ENCODE data around the gene CNMD. TPM values are rescaled to one million over a fixed set of nuclear protein-coding genes. Genes with fewer than 3 reads are reported as not detected.

The CNMD gene
- total RNA-seq, 2 experiments from 2014 or later: not detected

DNA sequence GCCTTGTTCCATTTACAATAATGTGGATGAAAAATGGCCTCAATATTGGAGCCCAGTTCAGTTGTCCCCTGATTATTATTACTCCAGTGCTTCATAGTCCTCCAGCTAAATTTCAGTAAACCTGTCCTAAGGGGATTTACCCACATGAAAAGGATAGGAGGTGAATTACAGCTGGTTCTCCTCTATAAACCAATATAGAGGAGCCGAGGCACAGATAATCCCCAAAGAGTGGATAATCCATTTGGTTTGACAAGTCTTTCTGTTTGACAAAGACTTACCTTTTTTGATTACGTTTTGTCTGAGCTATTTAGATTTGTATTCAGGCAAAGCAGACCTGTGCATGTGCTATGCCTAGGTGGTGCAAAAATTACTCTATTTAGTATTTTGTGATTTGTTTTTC is 2.7 kb downstream of the CNMD start:
- Histone ChIP-seq H3K9me3 (ENCODE audit: low read length) (no peaks in the 10 kb centered on the region), H3K36me3 (ENCODE audit: insufficient read depth, low read length) (no peaks in the 10 kb centered on the region), H3K4me1 (ENCODE audit: insufficient read depth, low read length, poor library complexity, severe bottlenecking) (no peaks in the 10 kb centered on the region), H3K27ac (ENCODE audit: low read depth, low read length, poor library complexity, severe bottlenecking) (no peak overlapping the region), H3K9me2 (ENCODE audit: insufficient read depth, low read length) (no peaks in the 10 kb centered on the region), H3K4me2 (ENCODE audit: low read length) (no peak overlapping the region), H2AFZ (ENCODE audit: low read length) (no peak overlapping the region), H3K4me3 (ENCODE audit: low read depth, low read length, poor library complexity, severe bottlenecking) (no peak overlapping the region), H4K20me1 (ENCODE audit: insufficient read depth, low read length) (no peaks in the 10 kb centered on the region), H3K79me2 (ENCODE audit: insufficient read depth, low read depth, low read length) (no peaks in the 10 kb centered on the region)
- CTCF ChIA-PET (ENCODE audit: unreplicated experiment): no interaction called here
- BruUV-seq (replicated peaks): no TSS peak
- DNase-seq (ENCODE audit: low spot score): no peak
- no peak for TF ChIP-seq EZH2phosphoT487 (IDR thresholded peaks at IDR 0.05; ENCODE audit: borderline replicate concordance, low read depth, low read length)
- POLR2A ChIA-PET: interaction anchor here (1.0 to 1.6 kb wide), 4 partner anchors 12 to 345 kb away, joined by 3 to 7 read pairs (median 3); no protein-coding TSS in a partner anchor
- intact Hi-C loops (cut with micrococcal nuclease; ENCODE audit: unreplicated experiment): no loop called here

DNA sequence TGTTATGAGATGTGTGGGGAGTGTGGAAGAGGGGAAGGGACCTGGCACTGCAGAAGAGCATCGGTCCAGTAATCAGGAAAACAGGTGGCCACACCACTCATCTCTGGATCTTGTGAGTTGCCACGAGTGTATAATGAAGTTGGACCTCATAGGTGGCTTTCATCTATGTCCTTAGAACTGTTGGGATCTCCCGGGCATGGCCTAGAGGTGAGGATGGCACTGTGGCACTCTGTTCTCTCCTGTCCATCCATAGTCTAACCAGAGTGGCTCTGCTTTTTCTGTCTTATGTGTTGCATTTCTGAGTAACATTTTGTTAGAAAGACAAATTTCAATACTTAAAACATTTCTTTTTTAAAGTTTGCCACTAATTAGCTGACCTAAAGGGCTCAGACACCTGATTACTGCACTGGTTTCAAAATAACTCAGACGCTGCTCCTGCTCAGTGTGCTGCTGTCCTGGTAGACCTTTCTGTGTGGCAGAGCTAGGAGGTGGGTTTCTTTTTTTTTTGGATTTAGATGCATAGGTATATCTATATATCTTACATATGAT is 5.5 kb downstream of the CNMD start:
- no TSS peak for BruUV-seq (replicated peaks)
- H3K4me2 ChIP-seq (ENCODE audit: low read length): no peak overlapping the region
- H2AFZ ChIP-seq (ENCODE audit: low read length): no peak overlapping the region
- no peak overlapping the region for H3K4me3 ChIP-seq (ENCODE audit: low read depth, low read length, poor library complexity, severe bottlenecking)
- no peak overlapping the region for H3K27ac ChIP-seq (ENCODE audit: low read depth, low read length, poor library complexity, severe bottlenecking)
- no peaks in the 10 kb centered on the region for H3K9me3 ChIP-seq (ENCODE audit: low read length)
- no peaks in the 10 kb centered on the region for H4K20me1 ChIP-seq (ENCODE audit: insufficient read depth, low read length)
- ChIA-PET CTCF (ENCODE audit: unreplicated experiment) (no interaction called here), POLR2A (interaction anchor here (1.5 kb wide), 1 partner anchor 11 kb away, joined by 4 read pairs; no protein-coding TSS in a partner anchor)
- no peaks in the 10 kb centered on the region for H3K36me3 ChIP-seq (ENCODE audit: insufficient read depth, low read length)
- no peaks in the 10 kb centered on the region for H3K79me2 ChIP-seq (ENCODE audit: insufficient read depth, low read depth, low read length)
- TF ChIP-seq EZH2phosphoT487 (IDR thresholded peaks at IDR 0.05; ENCODE audit: borderline replicate concordance, low read depth, low read length): no peak
- TF ChIP-seq, protein P1, sequence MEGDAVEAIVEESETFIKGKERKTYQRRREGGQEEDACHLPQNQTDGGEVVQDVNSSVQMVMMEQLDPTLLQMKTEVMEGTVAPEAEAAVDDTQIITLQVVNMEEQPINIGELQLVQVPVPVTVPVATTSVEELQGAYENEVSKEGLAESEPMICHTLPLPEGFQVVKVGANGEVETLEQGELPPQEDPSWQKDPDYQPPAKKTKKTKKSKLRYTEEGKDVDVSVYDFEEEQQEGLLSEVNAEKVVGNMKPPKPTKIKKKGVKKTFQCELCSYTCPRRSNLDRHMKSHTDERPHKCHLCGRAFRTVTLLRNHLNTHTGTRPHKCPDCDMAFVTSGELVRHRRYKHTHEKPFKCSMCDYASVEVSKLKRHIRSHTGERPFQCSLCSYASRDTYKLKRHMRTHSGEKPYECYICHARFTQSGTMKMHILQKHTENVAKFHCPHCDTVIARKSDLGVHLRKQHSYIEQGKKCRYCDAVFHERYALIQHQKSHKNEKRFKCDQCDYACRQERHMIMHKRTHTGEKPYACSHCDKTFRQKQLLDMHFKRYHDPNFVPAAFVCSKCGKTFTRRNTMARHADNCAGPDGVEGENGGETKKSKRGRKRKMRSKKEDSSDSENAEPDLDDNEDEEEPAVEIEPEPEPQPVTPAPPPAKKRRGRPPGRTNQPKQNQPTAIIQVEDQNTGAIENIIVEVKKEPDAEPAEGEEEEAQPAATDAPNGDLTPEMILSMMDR (conservative IDR thresholded peaks at IDR 0.05; ENCODE audit: low read length): no peak
- H3K4me1 ChIP-seq (ENCODE audit: insufficient read depth, low read length, poor library complexity, severe bottlenecking): no peaks in the 10 kb centered on the region
- no peaks in the 10 kb centered on the region for H3K9me2 ChIP-seq (ENCODE audit: insufficient read depth, low read length)
- no peak for DNase-seq (ENCODE audit: low spot score)
- intact Hi-C loops (cut with micrococcal nuclease; ENCODE audit: unreplicated experiment): no loop called here

DNA sequence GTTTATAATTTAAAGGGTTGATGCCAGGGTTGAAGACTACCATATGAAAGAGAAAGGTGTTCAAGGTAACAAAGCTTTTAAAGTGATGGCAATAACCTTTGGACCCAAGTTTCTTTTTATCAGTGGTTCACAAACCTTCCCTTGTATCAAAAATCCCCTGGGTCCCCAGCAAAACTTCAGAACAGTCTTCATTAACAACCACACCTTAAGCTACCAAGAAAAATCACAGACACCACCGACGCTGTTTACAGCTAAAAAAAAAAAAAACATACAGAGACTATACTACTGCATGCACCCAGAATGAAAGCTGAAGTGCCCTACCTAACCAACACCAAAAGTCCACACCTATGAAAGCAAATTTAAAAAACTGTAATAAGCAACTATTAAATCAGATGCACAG is 13.4 kb downstream of the CNMD start:
- Histone ChIP-seq H3K9me2 (ENCODE audit: insufficient read depth, low read length) (no peaks in the 10 kb centered on the region), H3K4me2 (ENCODE audit: low read length) (no peak overlapping the region), H3K9me3 (ENCODE audit: low read length) (no peaks in the 10 kb centered on the region), H3K27ac (ENCODE audit: low read depth, low read length, poor library complexity, severe bottlenecking) (no peak overlapping the region), H3K4me1 (ENCODE audit: insufficient read depth, low read length, poor library complexity, severe bottlenecking) (no peaks in the 10 kb centered on the region), H4K20me1 (ENCODE audit: insufficient read depth, low read length) (no peaks in the 10 kb centered on the region), H2AFZ (ENCODE audit: low read length) (no peak overlapping the region), H3K79me2 (ENCODE audit: insufficient read depth, low read depth, low read length) (no peaks in the 10 kb centered on the region), H3K4me3 (ENCODE audit: low read depth, low read length, poor library complexity, severe bottlenecking) (no peak overlapping the region), H3K36me3 (ENCODE audit: insufficient read depth, low read length) (no peaks in the 10 kb centered on the region)
- ChIA-PET CTCF (ENCODE audit: unreplicated experiment) (no interaction called here), POLR2A (interaction anchor here (1.0 to 1.6 kb wide), 2 partner anchors 9 to 37 kb away, joined by 3 to 7 read pairs; no protein-coding TSS in a partner anchor)
- BruUV-seq (replicated peaks): no TSS peak
- intact Hi-C loops (cut with micrococcal nuclease; ENCODE audit: unreplicated experiment): no loop called here
- no peak for TF ChIP-seq EZH2phosphoT487 (IDR thresholded peaks at IDR 0.05; ENCODE audit: borderline replicate concordance, low read depth, low read length)
- TF ChIP-seq, protein P1 (conservative IDR thresholded peaks at IDR 0.05; ENCODE audit: low read length): no peak
- DNase-seq (ENCODE audit: low spot score): no peak
